HG02623 (cell line): ENCODE results near the gene ANKRD33.

ENCODE experiments used
- ATAC-seq: cut with Tn5 transposase; IDR thresholded peaks from one replicate; pipeline ENCODE4 v1.9.1; 2021; ENCODE audit warnings: moderate library complexity; ENCODE audit not compliant: unreplicated experiment

ANKRD33 gene

DNA sequence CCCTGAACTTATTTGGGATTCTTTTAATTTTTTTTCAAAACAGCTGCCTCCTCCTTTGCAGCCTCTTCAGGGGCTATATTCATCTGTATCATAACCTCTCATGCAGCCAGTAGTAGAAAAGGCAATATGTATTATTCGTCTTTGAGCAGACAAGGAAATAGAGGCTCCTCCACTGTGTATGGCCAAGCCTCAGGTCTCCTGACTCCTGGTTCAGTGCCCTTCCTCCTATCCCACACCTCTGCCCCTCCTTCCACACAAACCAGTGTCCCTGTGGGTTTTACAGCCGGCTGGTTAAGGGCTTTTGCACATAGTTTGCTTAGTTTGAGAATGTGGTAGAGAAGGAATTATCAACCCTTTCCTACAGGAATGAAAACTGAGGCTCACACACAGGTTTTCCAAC, 10.6 kb downstream of the ANKRD33 start:
- ATAC-seq, result no peak

- ATAC-seq, result no peak
Measured at GRCh38 chr12:51898937-51899336, 11.0 kb downstream of the ANKRD33 start.

DNA sequence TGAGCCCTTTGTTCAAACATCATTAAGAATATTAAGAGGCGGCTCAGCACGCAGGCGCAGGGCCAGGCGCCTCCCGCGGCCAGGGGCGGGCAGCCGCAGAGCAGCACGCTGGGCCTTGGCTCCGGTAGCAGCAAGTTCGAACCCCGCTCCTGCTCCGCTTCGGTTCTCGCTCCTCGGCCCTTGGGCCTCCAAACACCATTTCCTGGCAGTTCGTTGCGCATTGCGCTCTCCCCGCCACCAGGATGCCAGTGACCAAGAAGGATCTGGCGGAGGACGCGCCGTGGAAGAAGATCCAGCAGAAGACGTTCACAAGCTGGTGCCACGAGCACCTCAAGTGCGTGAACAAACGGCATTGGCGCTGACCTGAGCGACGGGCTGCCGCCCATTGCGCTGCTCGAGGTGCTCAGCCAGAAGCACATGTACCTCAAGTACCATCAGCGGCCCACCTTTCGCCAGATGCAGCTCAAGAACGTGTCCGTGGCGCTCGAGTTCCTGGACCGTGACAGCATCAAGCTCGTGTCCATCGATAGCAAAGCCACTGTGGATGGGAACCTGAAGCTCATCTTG, 12.5 kb downstream of the ANKRD33 start:
- ATAC-seq, result no peak

DNA sequence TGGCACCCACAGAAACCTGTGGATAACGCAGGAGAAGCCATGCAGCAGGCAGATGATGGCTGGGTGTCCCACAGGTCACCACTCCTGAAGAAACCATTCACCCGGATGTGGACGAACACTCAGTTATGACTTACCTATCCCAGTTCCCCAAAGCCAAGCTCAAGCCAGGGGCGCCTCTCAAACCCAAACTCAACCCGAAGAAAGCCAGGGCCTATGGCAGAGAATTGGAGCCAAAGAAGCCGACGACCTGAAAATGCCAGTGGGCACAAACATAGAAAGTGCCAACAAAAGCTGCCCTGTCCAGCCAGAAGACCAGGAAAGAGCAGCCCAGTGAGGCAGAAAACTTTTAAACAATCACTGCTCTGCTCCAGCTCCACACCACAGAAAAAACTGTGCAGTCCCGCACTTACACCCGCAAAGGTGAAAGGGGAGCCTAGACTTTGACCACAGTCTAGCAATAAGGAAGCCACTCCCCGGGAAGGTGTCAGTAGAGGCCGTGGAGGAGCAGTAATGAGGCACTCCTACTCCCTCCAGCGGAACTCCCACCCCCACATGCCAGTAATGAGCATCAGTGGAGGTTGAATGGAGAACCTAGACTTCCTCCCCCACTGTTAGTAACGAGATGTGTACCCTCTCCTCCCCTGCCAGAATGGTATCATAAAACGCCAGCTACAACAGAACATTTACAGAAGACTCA, 13.4 kb downstream of the ANKRD33 start:
- no peak for ATAC-seq

GRCh38 chr12:51901881-51902280, 14.0 kb downstream of the ANKRD33 start:
- no peak for ATAC-seq

DNA sequence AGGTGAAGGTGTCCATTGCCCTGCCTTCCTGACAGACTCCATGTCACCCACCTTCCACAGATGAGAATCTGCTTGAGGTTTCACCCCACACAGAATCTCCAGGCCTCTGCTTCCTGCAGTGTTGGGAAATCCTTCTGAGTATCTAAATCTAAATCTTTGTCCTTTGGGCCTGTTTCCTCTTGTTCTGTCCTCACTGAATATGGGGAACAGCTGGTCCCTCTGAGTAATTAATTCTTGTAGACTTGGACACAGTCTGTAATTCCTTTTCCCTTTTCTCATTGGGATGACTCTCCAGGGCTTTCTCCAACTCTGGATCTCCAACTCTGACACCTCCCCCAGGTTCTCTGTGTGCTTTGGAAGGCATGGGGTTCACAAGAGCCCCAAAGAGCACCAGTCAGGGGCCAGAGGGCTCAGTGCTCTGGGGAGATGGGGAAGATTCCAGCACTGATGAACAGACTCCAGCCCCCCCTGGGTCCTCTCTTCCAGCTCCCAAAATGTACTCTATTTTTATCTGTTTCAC, 17.1 kb downstream of the ANKRD33 start:
- ATAC-seq, result no peak

- no peak for ATAC-seq
Measured at GRCh38 chr12:51905471-51906429, 17.8 kb downstream of the ANKRD33 start.

- no peak for ATAC-seq
Measured at GRCh38 chr12:51906430-51907082, 18.7 kb downstream of the ANKRD33 start.

GRCh38 chr12:51907083-51907855, 19.4 kb downstream of the ANKRD33 start, which contains the start of gene ACVRL1:
TSS of gene ACVRL1 (plus strand) at chr12:51907504. CDS start at chr12:51912475, 4,971 bp downstream.
- ATAC-seq, result no peak

DNA sequence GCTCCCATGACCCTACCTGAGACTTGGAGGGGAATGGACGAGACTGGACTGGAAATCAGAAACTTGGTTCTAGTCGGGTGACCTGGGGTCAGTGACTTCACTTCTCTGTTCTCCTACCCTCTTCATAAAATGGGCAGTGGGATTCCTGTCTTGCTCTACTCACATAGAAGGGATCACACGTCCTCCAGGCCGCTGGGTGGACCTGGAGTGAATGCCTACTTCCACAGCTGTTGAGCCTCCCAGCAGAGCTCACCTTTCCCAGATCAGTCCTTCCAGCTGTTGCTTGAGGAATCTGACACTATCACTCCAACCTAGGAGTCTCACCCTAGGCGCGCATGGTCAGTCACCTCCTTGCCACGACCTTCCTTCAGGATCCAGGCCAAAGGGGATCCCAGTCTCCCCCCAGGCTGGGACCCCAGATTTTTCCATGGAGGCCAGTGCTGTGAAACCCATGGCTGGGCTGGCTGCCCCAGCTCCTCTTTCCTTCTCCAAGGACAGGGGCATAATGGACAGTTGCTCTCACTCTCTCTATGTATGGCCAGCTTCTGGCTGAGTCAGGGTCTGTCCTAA, 20.0 kb downstream of the ANKRD33 start:
- ATAC-seq, result no peak

DNA sequence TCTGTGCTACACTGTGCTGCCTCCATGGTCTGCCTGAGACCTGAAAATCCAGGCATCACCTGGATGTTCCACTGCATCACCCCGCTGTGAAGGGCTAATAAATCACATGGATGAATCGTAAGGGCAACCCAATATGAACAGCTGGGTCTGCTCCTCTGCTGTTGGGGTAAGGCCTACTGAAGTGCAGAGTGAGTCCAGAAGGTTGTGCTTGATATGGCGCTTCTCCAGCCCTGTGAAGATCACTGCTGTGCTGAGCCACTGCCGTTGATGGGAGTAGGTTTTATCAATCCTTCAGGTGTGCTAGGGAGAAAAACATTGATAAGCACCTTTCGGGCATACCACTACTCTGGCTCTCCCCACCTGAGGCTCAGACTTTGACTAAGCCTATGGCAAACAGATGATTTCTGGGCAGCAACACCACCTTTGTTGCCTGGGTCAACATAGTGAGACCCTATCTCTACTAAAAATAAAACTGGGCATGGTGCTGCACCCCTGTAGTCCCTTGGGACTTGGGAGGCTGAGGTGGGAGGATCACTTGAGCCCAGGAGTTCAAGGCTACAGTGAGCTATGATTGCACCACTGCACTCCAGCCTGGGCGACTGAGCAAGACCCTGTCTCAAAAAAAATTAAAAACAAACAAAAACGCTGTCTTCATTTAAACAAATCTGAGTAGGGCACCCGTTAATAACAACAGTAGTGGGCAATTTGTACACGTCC, 21.1 kb downstream of the ANKRD33 start:
- no peak for ATAC-seq

GRCh38 chr12:51910168-51910567, 22.3 kb downstream of the ANKRD33 start:
- ATAC-seq, result no peak

DNA sequence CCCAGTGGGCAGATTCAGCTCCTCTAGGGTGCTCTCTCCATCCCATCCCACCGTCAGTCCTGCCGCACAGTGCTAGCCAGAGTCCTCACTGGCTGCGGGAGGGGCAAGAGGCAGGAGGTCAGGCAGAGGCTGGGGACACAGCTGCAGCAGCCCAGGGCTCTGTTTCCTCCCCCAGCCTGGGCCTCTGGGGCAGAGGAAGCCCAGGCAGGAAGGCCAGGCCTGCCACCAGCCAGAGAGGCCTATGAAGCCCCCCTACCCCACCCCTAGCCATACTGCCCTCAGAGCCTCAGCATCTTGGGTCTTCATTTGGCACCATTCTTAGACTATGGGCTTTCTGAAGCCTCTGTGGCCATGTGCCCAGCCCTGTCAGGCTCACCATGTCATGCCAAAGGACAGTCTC, 22.8 kb downstream of the ANKRD33 start:
- no peak for ATAC-seq

- ATAC-seq, result no peak
Measured at GRCh38 chr12:51911307-51911706, 23.4 kb downstream of the ANKRD33 start.

- ATAC-seq, result no peak
Measured at GRCh38 chr12:51911788-51912711, 24.1 kb downstream of the ANKRD33 start.

GRCh38 chr12:51913071-51914033, 25.4 kb downstream of the ANKRD33 start:
- no peak for ATAC-seq
